CD14-positive monocyte (primary cell): ENCODE results near the gene ACSL3. TPM values are rescaled to one million over a fixed set of nuclear protein-coding genes. Genes with fewer than 3 reads are reported as not detected.

ENCODE experiments used
- DNase-seq, 3 donors: peaks; one replicate each; pipeline ENCODE4 v3.0.0-alpha.2; 2011 to 2022
- H2AFZ ChIP-seq: 2 replicates; pipeline ENCODE4 v1.6.0; 2012; ENCODE audit warnings: mild to moderate bottlenecking, low read depth, low read length, inconsistent platforms; ENCODE audit not compliant: insufficient read depth, poor library complexity, severe bottlenecking
- H3K27ac ChIP-seq, 2 donors: 1 replicate in 1 of 2; 2 replicates in 1 of 2; pipeline ENCODE4 v1.5.1; 2012 to 2013; ENCODE audit warnings: low read length in 2 of 2, control low read depth in 1 of 2, inconsistent platforms in 1 of 2, low read depth in 1 of 2, mild to moderate bottlenecking in 1 of 2
- H3K27me3 ChIP-seq, 2 donors: one replicate each; pipeline versions ENCODE4 v1.6.0 to v1.6.1; 2011 to 2013; ENCODE audit warnings: low read length in 2 of 2; ENCODE audit not compliant: control insufficient read depth in 2 of 2, insufficient read depth in 2 of 2
- H3K36me3 ChIP-seq, 2 donors: replicated peaks in 1 of 2; 1 replicate in 1 of 2; 2 replicates in 1 of 2; pipeline versions ENCODE4 v1.5.1 to v1.6.1; 2012 to 2013; ENCODE audit warnings: low read length in 2 of 2, control low read depth in 1 of 2, inconsistent platforms in 1 of 2, mild to moderate bottlenecking in 1 of 2; ENCODE audit not compliant: insufficient read depth in 2 of 2, control insufficient read depth in 1 of 2
- H3K4me1 ChIP-seq, 2 donors: 1 replicate in 1 of 2; 2 replicates in 1 of 2; pipeline versions ENCODE4 v1.5.1 to v1.6.1; 2012 to 2013; ENCODE audit warnings: low read length in 2 of 2, control low read depth in 1 of 2, inconsistent platforms in 1 of 2, mild to moderate bottlenecking in 1 of 2, moderate library complexity in 1 of 2; ENCODE audit not compliant: insufficient read depth in 2 of 2, control insufficient read depth in 1 of 2
- H3K4me2 ChIP-seq: replicated peaks from 2 replicates; pipeline ENCODE3; 2012; ENCODE audit warnings: low read length, moderate library complexity, mild to moderate bottlenecking; ENCODE audit not compliant: poor library complexity, severe bottlenecking; ENCODE audit errors: extremely low read depth
- H3K4me3 ChIP-seq, 3 experiments: fragments of 200-600 bp in 1 of 3; sonication (generic) in 1 of 3; replicated peaks in 1 of 3; 1 replicate in 2 of 3; 2 replicates in 1 of 3; pipeline ENCODE4 v1.5.1; 2011 to 2013; ENCODE audit warnings: low read length in 3 of 3, mild to moderate bottlenecking in 3 of 3, control low read depth in 2 of 3, low read depth in 2 of 3, inconsistent platforms in 1 of 3, moderate library complexity in 1 of 3
- H3K79me2 ChIP-seq: 2 replicates; pipeline ENCODE4 v1.6.0; 2012; ENCODE audit warnings: mild to moderate bottlenecking, control low read depth, inconsistent platforms, low read length, moderate library complexity; ENCODE audit not compliant: insufficient read depth
- H3K9ac ChIP-seq: 2 replicates; pipeline ENCODE4 v1.6.0; 2017; ENCODE audit warnings: low read length, mild to moderate bottlenecking; ENCODE audit not compliant: insufficient read depth, poor library complexity, severe bottlenecking
- H3K9me3 ChIP-seq, 2 donors: replicated peaks in 1 of 2; 1 replicate in 1 of 2; 2 replicates in 1 of 2; pipeline versions ENCODE4 v1.5.1 to v1.6.1; 2012 to 2013; ENCODE audit warnings: low read length in 2 of 2, control low read depth in 1 of 2; ENCODE audit not compliant: control insufficient read depth in 1 of 2, insufficient read depth in 1 of 2
- H4K20me1 ChIP-seq: 2 replicates; pipeline ENCODE4 v1.6.0; 2012; ENCODE audit warnings: mild to moderate bottlenecking, low read length, control low read depth, moderate library complexity; ENCODE audit not compliant: insufficient read depth
- H3K27ac Mint-ChIP-seq, 7 donors: one replicate each; pipeline ENCODE4 v1.8.0; 2020; ENCODE audit warnings: mild to moderate bottlenecking in 7 of 7, mixed read lengths in 7 of 7, moderate library complexity in 6 of 7, inconsistent platforms in 2 of 7
- H3K27me3 Mint-ChIP-seq, 3 donors: one replicate each; pipeline ENCODE4 v1.8.0; 2021 to 2022; ENCODE audit warnings: low read depth in 3 of 3, mild to moderate bottlenecking in 3 of 3, mixed read lengths in 3 of 3, moderate library complexity in 3 of 3, inconsistent platforms in 1 of 3
- H3K36me3 Mint-ChIP-seq, 2 donors: one replicate each; pipeline ENCODE4 v1.8.0; 2020; ENCODE audit warnings: mixed read lengths in 2 of 2, inconsistent platforms in 1 of 2, mild to moderate bottlenecking in 1 of 2
- H3K4me1 Mint-ChIP-seq: one replicate; pipeline ENCODE4 v1.8.0; 2020; ENCODE audit warnings: mild to moderate bottlenecking, mixed read lengths
- H3K4me3 Mint-ChIP-seq, 2 donors: one replicate each; pipeline ENCODE4 v1.8.0; 2020; ENCODE audit warnings: mild to moderate bottlenecking in 2 of 2, mixed read lengths in 2 of 2, moderate library complexity in 1 of 2
- H3K9me3 Mint-ChIP-seq, 7 donors: one replicate each; pipeline ENCODE4 v1.8.0; 2020 to 2022; ENCODE audit warnings: mixed read lengths in 7 of 7, mild to moderate bottlenecking in 6 of 7, moderate library complexity in 6 of 7, inconsistent platforms in 2 of 7
- WGBS: methylation state at CpG from one replicate; pipeline ENCODE4 v1.1.5; 2013; ENCODE audit warnings: missing lambda C conversion rate; ENCODE audit not compliant: insufficient coverage; 5-methylcytosine and 5-hydroxymethylcytosine counted together
- intact Hi-C, 2 donors: fragments of 100-400 bp; cut with micrococcal nuclease; formaldehyde crosslinking; loops; one replicate each; pipeline versions ENCODE4 v1.15.0 to v1.15.1; 2023
- polyA plus RNA-seq, 3 donors: library from polyadenylated mRNA; depleted of rRNA in 1 of 3; unstranded in 2 of 3; stranded (reverse) in 1 of 3; fragments of 300-500 nt in 2 of 3; fragments of >200 nt in 1 of 3; fragmentation: Illumina TruSeq in 2 of 3; gene quantifications; 1 replicate in 2 of 3; 2 replicates in 1 of 3; pipeline ENCODE4 v1.2.3, GENCODE V29; 2012 to 2021
- TF ChIP-seq, protein P1 (sequence below): fragments of 200-600 bp; IDR thresholded peaks from one replicate; pipeline ENCODE4 v1.8.0; 2022; ENCODE audit warnings: antibody characterized with exemption, mild to moderate bottlenecking

ACSL3 gene
- polyA plus RNA-seq, 3 donors, result 8.8 to 24.4 (median 19.9) TPM

- no peak overlapping the region for H3K4me3 Mint-ChIP-seq
- peaks cover 0 to 1% (median 0%) of the 10 kb centered on the region in 7 donors for H3K9me3 Mint-ChIP-seq
- H3K79me2 ChIP-seq, result no peaks in the 10 kb centered on the region
- H3K27ac ChIP-seq, result no peak overlapping the region
- peaks cover 8% of the 10 kb centered on the region in 2 donors for H3K36me3 ChIP-seq
- no peak overlapping the region for H3K4me2 ChIP-seq
- no peaks in the 10 kb centered on the region for H3K4me1 ChIP-seq
- no peak overlapping the region for H2AFZ ChIP-seq
- peaks cover 17 to 19% of the 10 kb centered on the region in 2 donors for H3K36me3 Mint-ChIP-seq
- no CpG with 5 or more reads among the region's 8 CpGs for WGBS
- H3K4me1 Mint-ChIP-seq, result peaks cover 2% of the 10 kb centered on the region
- no peak overlapping the region for H3K4me3 ChIP-seq
- peaks cover under 1 to 10% (median 7%) of the 10 kb centered on the region in 3 donors for H3K27me3 Mint-ChIP-seq
- DNase-seq, result no peak
- peaks cover 0 to 4% of the 10 kb centered on the region in 2 donors for H3K27me3 ChIP-seq
- H3K27ac Mint-ChIP-seq, result no peak overlapping the region
- intact Hi-C loops, result no loop called here
- H4K20me1 ChIP-seq, result no peaks in the 10 kb centered on the region
- TF ChIP-seq, protein P1, sequence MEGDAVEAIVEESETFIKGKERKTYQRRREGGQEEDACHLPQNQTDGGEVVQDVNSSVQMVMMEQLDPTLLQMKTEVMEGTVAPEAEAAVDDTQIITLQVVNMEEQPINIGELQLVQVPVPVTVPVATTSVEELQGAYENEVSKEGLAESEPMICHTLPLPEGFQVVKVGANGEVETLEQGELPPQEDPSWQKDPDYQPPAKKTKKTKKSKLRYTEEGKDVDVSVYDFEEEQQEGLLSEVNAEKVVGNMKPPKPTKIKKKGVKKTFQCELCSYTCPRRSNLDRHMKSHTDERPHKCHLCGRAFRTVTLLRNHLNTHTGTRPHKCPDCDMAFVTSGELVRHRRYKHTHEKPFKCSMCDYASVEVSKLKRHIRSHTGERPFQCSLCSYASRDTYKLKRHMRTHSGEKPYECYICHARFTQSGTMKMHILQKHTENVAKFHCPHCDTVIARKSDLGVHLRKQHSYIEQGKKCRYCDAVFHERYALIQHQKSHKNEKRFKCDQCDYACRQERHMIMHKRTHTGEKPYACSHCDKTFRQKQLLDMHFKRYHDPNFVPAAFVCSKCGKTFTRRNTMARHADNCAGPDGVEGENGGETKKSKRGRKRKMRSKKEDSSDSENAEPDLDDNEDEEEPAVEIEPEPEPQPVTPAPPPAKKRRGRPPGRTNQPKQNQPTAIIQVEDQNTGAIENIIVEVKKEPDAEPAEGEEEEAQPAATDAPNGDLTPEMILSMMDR, result no peak
- H3K9ac ChIP-seq, result no peak overlapping the region
- no peaks in the 10 kb centered on the region for H3K9me3 ChIP-seq
Observed at GRCh38 chr2:222945887-222946286, 85.1 kb downstream of the ACSL3 start.

DNA sequence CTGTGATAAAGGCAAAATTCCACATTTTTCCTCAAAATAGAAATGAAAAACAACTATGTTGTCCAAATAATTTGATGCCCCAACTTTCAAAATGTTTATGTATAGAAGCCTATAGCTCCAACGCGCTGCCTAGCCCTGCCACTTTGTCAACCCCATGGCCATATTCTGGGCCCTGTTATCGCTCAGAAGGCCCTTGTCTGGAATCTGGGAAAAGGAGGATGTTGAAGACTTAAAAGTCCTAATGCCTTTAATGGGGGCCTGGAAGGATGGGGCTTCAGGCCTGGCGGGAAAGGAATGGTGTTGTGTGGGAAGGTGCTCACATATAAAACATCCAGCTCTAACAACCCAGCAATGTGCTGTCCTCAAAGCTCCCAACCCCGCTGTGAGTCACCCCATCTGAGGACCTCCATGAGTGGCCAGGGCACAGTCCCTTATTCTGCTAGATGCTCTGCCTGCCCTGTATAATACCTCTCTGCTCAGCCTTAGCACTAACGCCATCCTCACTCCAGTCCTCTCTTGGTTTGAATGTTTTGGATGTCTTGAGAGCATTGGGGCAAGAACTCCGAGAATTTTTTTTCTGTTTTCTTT is 86.0 kb downstream of the ACSL3 start:
- Histone ChIP-seq H3K4me3 (no peak overlapping the region), H2AFZ (no peak overlapping the region), H3K4me2 (no peak overlapping the region), H3K9ac (no peak overlapping the region), H3K9me3 (no peaks in the 10 kb centered on the region), H3K36me3 (peaks cover under 1 to 2% of the 10 kb centered on the region in 2 donors), H3K27me3 (peaks cover 0 to 4% of the 10 kb centered on the region in 2 donors), H3K4me1 (no peaks in the 10 kb centered on the region), H4K20me1 (no peaks in the 10 kb centered on the region), H3K79me2 (no peaks in the 10 kb centered on the region), H3K27ac (no peak overlapping the region)
- H3K36me3 Mint-ChIP-seq, result peaks cover 9 to 11% of the 10 kb centered on the region in 2 donors
- H3K9me3 Mint-ChIP-seq, result peaks cover 0 to 1% (median 0%) of the 10 kb centered on the region in 7 donors
- peaks cover 7 to 14% (median 9%) of the 10 kb centered on the region in 3 donors for H3K27me3 Mint-ChIP-seq
- no peak for DNase-seq
- no peak overlapping the region for H3K4me3 Mint-ChIP-seq
- intact Hi-C loops, result no loop called here
- TF ChIP-seq, protein P1, result no peak
- H3K27ac Mint-ChIP-seq, result no peak overlapping the region
- 100% methylated on average over 3 of the region's 7 CpGs for WGBS
- peaks cover 4% of the 10 kb centered on the region for H3K4me1 Mint-ChIP-seq
